ENCODE results near the gene COL18A1.

The COL18A1 gene

GRCh38 chr21:45511007-45511406 is 106.0 kb downstream of the COL18A1 start:
- no peak for DNase-seq (ENCODE audit: extremely low spot score)
- CTCF ChIA-PET = interaction anchor here (0.7 kb wide), 1 partner anchor 134 kb away, joined by 3 read pairs; no protein-coding TSS in a partner anchor
- no peak for TF ChIP-seq BHLHE40 (IDR thresholded peaks at IDR 0.05; ENCODE audit: borderline replicate concordance)
- no peak for TF ChIP-seq FOXM1 (IDR thresholded peaks at IDR 0.05; ENCODE audit: borderline replicate concordance)
- no peak for TF ChIP-seq PKNOX1 (IDR thresholded peaks at IDR 0.05)
- no peak for TF ChIP-seq TARDBP (IDR thresholded peaks at IDR 0.05)
- TF ChIP-seq CTBP1 (IDR thresholded peaks at IDR 0.05; ENCODE audit: borderline replicate concordance) = no peak
- no peak for TF ChIP-seq ZNF384 (IDR thresholded peaks at IDR 0.05)
- no peak for TF ChIP-seq LEF1 (IDR thresholded peaks at IDR 0.05; ENCODE audit: borderline replicate concordance)
- no peak for TF ChIP-seq SP1 (IDR thresholded peaks at IDR 0.05)
- POLR2A ChIA-PET = no interaction called here

DNA sequence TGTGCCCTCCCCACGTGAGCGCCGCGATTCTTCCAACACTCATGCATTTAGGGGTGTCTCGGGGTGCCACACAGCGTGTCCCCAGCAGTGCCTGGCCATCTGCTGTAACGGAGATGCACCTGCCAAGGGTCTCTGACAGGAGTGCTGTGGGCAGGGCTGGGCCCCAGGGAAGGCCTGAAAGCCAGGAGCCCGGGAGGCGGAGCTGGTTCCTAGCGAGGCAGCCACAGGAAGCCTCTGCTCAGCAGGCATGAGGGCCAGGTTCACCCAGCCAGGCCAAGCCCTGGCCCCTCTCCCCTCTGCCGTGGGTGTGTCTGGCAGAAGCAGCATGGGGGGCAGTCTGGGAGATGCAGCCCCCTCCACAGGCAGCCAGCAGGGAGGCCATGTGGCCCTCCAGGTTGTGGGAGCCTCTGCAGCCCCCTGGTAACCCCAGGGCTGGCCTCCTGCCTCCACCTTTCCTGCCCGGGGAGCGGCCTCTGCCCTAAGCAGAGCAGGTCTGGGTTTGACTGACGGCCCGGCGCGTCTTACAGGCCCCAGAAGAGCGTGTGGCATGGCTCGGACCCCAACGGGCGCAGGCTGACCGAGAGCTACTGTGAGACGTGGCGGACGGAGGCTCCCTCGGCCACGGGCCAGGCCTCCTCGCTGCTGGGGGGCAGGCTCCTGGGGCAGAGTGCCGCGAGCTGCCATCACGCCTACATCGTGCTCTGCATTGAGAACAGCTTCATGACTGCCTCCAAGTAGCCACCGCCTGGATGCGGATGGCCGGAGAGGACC is 106.9 kb downstream of the COL18A1 start:
- TF ChIP-seq L3MBTL2 (conservative IDR thresholded peaks at IDR 0.05) (no peak), SP1 (IDR thresholded peaks at IDR 0.05) (no peak)
- ChIA-PET POLR2A (no interaction called here), CTCF (no interaction called here)
- DNase-seq (ENCODE audit: extremely low spot score) = no peak

DNA sequence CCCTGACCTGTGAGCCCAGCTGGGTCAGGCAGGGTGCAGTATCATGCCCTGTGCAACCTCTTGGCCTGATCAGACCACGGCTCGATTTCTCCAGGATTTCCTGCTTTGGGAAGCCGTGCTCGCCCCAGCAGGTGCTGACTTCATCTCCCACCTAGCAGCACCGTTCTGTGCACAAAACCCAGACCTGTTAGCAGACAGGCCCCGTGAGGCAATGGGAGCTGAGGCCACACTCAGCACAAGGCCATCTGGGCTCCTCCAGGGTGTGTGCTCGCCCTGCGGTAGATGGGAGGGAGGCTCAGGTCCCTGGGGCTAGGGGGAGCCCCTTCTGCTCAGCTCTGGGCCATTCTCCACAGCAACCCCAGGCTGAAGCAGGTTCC is 107.6 kb downstream of the COL18A1 start:
- TF ChIP-seq PKNOX1 (IDR thresholded peaks at IDR 0.05) = no peak
- no peak for TF ChIP-seq FOXM1 (IDR thresholded peaks at IDR 0.05; ENCODE audit: borderline replicate concordance)
- TF ChIP-seq SUZ12 (IDR thresholded peaks at IDR 0.05) = no peak
- no peak for TF ChIP-seq SP1 (IDR thresholded peaks at IDR 0.05)
- no peak for TF ChIP-seq LEF1 (IDR thresholded peaks at IDR 0.05; ENCODE audit: borderline replicate concordance)
- TF ChIP-seq HDGF (IDR thresholded peaks at IDR 0.05; ENCODE audit: borderline replicate concordance) = no peak
- no peak for TF ChIP-seq ARNT (IDR thresholded peaks at IDR 0.05)
- TF ChIP-seq FOXA1 (IDR thresholded peaks at IDR 0.05) = no peak
- no peak for TF ChIP-seq ZNF384 (IDR thresholded peaks at IDR 0.05)
- TF ChIP-seq ELF4 (IDR thresholded peaks at IDR 0.05) = no peak
- ChIA-PET POLR2A (no interaction called here), CTCF (no interaction called here)
- DNase-seq (ENCODE audit: extremely low spot score) = no peak

GRCh38 chr21:45513003-45513717 is 108.2 kb downstream of the COL18A1 start:
- CTCF ChIA-PET = no interaction called here
- no peak for TF ChIP-seq ZNF384 (IDR thresholded peaks at IDR 0.05)
- TF ChIP-seq SUZ12 (IDR thresholded peaks at IDR 0.05) = no peak
- TF ChIP-seq TARDBP (IDR thresholded peaks at IDR 0.05) = no peak
- TF ChIP-seq NFRKB (IDR thresholded peaks at IDR 0.05) = no peak
- no peak for TF ChIP-seq PKNOX1 (IDR thresholded peaks at IDR 0.05)
- no peak for TF ChIP-seq FOXA1 (IDR thresholded peaks at IDR 0.05)
- no peak for TF ChIP-seq L3MBTL2 (conservative IDR thresholded peaks at IDR 0.05)
- TF ChIP-seq ARNT (IDR thresholded peaks at IDR 0.05) = no peak
- no peak for TF ChIP-seq SP1 (IDR thresholded peaks at IDR 0.05)
- TF ChIP-seq HDGF (IDR thresholded peaks at IDR 0.05; ENCODE audit: borderline replicate concordance) = no peak
- no peak for DNase-seq (ENCODE audit: extremely low spot score)
- POLR2A ChIA-PET = no interaction called here

GRCh38 chr21:45513741-45514310 is 108.9 kb downstream of the COL18A1 start:
- no peak for DNase-seq (ENCODE audit: extremely low spot score)
- ChIA-PET POLR2A (no interaction called here), CTCF (no interaction called here)
- TF ChIP-seq SP1 (IDR thresholded peaks at IDR 0.05) (no peak), NFRKB (IDR thresholded peaks at IDR 0.05) (no peak), FOXA1 (IDR thresholded peaks at IDR 0.05) (no peak), ELF4 (IDR thresholded peaks at IDR 0.05) (no peak)

DNA sequence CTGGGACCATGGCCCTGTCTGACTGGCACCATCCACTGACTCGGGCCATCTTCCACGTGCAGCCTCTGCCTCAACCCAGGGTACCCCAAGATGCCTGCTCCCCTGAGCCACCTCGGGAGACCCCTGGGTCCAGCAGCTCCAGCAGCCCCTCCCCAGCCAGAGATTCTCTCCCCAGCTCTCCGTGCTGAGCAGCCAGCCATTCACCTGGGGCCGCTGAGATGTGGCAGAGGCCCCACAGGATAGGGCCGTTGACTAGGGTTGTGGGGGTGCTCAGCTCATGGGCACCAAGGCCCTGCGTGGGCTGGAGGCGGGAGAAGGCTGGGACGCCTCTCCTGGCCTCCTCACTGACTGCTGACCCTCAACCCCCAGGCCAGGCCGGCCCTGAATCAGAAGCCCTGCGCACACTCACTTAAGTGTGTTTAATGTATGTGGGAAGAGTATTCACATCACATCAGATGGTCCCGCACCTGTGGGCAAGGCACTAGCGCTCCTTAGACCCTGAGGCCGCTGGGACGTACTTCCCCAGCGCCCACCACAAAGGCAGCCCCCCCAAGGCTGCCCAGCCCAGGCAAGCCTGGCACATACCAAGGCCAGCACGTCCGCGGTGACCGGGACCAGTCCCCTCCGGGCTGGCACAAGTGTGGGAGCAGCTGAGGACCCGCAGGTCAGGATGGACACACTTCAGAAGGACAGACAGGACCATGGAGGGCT is 109.5 kb downstream of the COL18A1 start:
- POLR2A ChIA-PET = no interaction called here
- TF ChIP-seq BHLHE40 (IDR thresholded peaks at IDR 0.05; ENCODE audit: borderline replicate concordance) (no peak), FOXK2 (IDR thresholded peaks at IDR 0.05) (no peak), SUZ12 (IDR thresholded peaks at IDR 0.05) (no peak), PKNOX1 (IDR thresholded peaks at IDR 0.05) (no peak), ARNT (IDR thresholded peaks at IDR 0.05) (no peak), NFRKB (IDR thresholded peaks at IDR 0.05) (no peak), ZNF384 (IDR thresholded peaks at IDR 0.05) (no peak), HDGF (IDR thresholded peaks at IDR 0.05; ENCODE audit: borderline replicate concordance) (no peak), TARDBP (IDR thresholded peaks at IDR 0.05) (no peak), SP1 (IDR thresholded peaks at IDR 0.05) (no peak), LEF1 (IDR thresholded peaks at IDR 0.05; ENCODE audit: borderline replicate concordance) (no peak), FOXA1 (IDR thresholded peaks at IDR 0.05) (no peak), CTBP1 (IDR thresholded peaks at IDR 0.05; ENCODE audit: borderline replicate concordance) (no peak), ELF4 (IDR thresholded peaks at IDR 0.05) (no peak), L3MBTL2 (conservative IDR thresholded peaks at IDR 0.05) (no peak), FOXM1 (IDR thresholded peaks at IDR 0.05; ENCODE audit: borderline replicate concordance) (no peak)
- CTCF ChIA-PET = no interaction called here
- DNase-seq (ENCODE audit: extremely low spot score) = no peak

Data from HEK293T (cell line).